ENCODE data around the gene CACNG8. TPM values are rescaled to one million over a fixed set of nuclear protein-coding genes. Genes with fewer than 3 reads are reported as not detected.
A peak's percentile ranks its signal among the peaks of the same experiment; 100 is the strongest.

CACNG8 gene
- total RNA-seq, 1 experiment from 2014 or later = 0.72 TPM

DNA sequence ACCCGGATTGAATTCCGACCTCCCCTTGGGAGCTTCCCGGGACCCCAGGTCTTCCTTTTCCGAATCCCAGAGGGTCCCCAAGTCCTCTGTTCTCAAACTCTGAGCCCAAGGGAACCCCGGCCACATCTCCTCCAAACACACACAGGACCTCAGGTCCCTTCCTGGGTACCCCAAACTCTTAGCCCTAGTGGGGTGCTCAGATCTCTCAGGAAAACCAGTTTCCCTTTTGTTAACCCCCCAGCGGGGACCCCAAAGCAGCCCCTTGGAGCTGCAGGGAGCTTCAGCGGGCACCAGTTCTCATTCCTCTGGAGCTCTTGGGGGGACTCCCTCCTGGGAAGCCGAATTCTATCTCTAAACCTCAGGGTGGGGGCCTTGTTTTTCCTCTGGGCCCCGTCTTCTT, 29.5 kb downstream of the CACNG8 start:
- DNase-seq (ENCODE audit: low spot score) = no peak

DNA sequence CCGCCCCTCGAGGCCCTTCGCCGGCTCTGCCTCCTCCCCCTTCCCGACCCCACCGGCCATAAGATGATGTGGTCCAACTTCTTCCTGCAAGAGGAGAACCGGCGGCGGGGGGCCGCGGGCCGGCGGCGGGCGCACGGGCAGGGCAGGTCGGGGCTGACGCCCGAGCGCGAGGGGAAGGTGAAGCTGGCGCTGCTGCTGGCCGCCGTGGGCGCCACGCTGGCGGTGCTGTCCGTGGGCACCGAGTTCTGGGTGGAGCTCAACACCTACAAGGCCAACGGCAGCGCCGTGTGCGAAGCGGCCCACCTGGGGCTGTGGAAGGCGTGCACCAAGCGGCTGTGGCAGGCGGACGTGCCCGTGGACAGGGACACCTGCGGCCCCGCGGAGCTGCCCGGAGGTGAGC, 30.1 kb downstream of the CACNG8 start:
- no peak for DNase-seq (ENCODE audit: low spot score)

- no peak for DNase-seq (ENCODE audit: low spot score)
Measured at GRCh38 chr19:53993448-53993847, 30.7 kb downstream of the CACNG8 start.

DNA sequence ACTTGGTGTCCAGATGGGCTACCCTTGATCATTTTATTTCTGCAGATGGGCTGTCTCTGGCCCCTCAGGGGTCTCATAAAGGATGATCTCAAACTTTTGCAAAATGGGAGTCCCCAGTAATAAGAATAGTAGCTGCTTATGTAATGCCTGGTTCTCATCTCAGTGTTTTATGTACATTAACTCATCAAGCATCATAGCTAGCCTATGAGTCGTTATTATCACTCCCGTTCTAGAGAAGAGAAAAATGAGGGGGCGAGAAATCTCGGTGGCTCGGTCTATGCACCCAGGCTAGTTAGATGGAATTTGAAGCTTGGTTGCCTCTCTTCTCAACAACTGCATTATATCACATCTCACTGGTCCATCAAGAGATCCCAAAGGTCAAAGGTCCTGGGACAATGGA, 32.1 kb downstream of the CACNG8 start:
- no peak for DNase-seq (ENCODE audit: low spot score)

DNA sequence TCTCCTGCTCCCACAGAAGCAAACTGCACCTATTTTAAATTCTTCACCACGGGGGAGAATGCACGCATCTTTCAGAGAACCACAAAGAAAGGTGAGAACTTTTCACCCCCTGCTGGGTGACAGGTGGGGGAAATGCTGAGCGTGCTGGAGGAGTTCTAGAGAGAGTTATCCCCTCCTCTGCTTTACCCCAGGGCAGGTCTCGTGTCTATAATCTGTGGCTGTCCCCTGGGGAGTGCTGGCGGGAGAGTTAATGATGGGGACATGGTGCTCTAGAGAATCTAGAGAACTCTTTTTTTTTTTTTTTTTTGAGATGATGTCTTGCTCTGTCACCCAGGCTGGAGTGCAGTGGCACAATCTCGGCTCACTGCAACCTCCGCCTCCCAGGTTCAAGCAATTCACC, 35.5 kb downstream of the CACNG8 start:
- DNase-seq (ENCODE audit: low spot score) = no peak

DNA sequence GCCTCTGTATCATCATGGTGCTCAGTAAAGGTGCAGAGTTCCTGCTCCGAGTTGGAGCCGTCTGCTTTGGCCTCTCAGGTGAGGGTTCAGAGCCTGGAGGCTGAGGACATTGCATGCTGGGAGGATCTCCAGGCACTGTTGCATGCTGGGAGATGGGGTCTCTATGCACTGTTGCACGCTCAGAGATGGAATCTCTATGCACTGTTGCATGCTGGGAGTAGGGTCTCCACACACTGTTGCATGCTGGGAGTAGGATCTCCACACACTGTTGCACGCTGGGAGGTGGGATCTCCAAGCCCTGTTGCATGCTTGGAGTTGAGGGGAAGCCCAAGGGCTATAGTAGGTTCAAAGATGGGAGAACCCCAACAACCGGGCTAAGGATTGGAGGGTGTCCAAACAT, 37.0 kb downstream of the CACNG8 start:
- no peak for DNase-seq (ENCODE audit: low spot score)

DNA sequence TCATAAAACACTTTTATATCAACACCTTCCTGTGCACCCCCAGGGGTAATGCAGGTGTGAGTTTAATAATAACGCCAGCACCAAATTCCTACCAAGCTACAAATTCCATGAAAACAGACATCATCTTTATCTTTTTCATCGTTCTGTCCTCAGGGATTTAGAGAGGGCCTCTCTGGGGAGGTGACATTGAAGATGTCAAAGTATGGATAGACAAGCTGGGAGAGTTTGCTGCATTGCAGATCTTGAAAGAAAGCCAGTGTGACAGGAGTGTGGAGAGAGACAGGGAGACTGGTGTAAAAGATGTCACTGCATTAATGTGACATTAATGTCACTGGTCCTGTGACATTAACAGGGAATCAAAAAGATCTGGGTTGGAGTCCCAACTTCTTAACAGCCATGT, 38.8 kb downstream of the CACNG8 start:
- DNase-seq (ENCODE audit: low spot score) = no peak

DNA sequence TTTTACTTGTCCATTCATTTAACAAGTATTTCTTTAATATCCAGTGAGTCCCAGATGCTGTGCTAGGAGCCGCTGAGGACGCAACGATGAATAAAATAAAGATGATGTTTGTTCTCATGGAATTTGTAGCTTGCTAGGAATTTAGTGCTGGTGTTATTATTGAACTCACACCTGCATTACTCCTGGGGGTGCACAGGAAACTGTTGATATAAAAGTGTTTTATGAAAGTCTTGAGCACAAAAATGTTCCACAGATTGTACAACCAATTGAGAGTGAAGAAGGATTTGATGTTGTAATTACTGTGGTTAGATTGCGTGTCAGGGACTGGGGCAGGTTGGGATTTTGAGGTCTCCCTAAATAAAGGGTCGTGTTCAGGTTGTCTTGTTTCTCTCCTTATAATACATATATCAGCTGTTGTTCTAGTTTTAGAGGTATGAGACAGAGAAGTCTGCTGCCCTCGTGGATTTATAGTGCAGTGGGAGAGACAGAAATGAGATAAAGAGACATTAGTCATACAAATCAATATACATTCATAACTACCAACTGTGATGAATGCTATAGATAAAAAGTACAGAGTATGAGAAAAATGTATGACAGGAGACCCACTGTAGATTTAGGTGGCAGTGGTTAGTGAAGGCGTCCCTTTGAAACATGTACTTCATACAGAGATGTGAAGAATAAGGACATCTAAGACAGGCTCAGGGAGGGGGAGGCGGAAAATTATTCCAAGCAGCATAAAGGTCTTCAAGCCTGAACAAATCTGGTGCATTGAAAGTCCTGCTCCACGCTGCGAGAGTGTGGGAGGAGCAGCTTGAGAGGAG, 40.0 kb downstream of the CACNG8 start:
- DNase-seq (ENCODE audit: low spot score) = peak; percentile 52

GRCh38 chr19:54009440-54009839, 46.7 kb downstream of the CACNG8 start:
- DNase-seq (ENCODE audit: low spot score) = no peak

DNA sequence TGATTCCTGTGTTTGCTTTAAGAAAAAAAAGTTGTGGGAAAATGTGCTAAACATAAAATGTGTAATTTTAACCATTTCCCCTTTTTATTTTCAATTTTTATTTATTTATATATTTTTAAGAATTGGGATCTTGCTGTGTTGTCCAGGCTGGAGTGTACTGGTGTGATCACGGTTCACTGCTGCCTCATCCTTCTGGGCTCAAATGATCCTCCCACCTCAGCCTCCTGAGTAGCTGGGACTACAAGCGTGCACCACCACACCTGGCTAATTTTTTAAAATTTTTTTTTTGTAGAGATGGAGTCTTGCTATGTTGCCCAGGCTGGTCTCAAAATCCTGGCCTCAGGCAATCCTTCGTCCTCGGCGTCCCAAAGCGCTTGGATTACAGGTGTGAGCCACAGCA, 47.7 kb downstream of the CACNG8 start:
- no peak for DNase-seq (ENCODE audit: low spot score)

- DNase-seq (ENCODE audit: low spot score) = no peak
Measured at GRCh38 chr19:54011507-54012211, 48.9 kb downstream of the CACNG8 start.

DNA sequence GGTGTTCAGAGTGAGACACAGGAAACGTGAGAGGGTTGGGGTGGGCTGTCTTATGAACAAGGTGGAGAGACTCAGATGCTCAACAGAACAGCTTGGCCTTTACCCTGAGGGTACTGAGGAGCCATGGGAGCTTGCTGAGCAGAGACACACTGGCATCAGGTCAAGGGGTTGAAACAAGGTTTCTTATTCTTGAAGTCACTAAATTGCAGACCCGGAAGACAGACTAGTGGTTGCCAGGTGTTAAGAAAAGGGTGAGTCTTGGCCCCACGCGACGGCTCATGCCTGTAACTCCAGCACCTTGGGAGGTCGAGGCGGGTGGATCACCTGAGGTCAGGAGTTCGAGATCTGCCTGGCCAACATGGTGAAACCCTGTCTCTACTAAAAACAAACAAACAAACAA, 51.1 kb downstream of the CACNG8 start:
- DNase-seq (ENCODE audit: low spot score) = no peak

- no peak for DNase-seq (ENCODE audit: low spot score)
Measured at GRCh38 chr19:54014920-54015560, 52.3 kb downstream of the CACNG8 start.

DNA sequence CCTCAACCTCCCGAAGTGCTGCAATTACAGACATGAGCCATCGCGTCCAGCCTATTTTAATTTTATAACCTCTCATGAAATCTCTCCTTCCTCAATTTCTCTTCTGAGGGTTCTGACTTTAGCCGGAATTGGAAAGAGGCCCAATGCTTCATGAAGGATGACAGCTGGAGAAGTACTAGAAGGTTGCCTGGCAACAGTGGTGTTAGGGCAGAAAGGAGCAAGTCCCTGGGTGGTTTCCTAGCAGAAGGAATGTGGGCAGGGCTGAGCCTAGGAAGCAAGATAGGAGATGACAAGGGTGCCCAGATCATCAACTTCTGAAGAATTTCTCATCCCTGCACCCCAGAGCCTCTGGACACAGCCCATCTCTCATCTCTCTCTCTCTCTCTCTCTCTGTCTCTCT, 54.5 kb downstream of the CACNG8 start:
- peak; percentile 92 for DNase-seq (ENCODE audit: low spot score)

DNA sequence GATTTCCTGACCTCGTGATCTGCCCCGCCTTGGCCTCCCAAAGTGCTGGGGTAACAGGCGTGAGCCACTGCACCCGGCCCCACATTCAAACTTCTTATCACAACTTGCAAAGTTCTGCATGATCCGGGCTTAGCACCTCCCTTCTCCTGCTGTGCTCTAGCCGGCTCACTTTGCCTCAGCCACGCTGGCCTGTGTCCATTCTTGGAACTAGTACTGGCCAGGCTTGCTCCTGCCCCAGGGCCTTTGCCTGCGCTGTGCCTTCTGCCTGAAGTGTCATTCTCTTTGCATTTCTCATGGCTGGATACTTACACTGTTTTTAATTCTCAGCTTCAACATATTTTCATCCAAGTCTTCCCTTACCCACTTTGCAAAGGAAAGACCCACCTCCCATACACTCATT, 58.6 kb downstream of the CACNG8 start:
- DNase-seq (ENCODE audit: low spot score) = no peak

- DNase-seq (ENCODE audit: low spot score) = no peak
Measured at GRCh38 chr19:54021932-54022331, 59.2 kb downstream of the CACNG8 start.

GRCh38 chr19:54023191-54023590, 60.5 kb downstream of the CACNG8 start:
- DNase-seq (ENCODE audit: low spot score) = no peak

DNA sequence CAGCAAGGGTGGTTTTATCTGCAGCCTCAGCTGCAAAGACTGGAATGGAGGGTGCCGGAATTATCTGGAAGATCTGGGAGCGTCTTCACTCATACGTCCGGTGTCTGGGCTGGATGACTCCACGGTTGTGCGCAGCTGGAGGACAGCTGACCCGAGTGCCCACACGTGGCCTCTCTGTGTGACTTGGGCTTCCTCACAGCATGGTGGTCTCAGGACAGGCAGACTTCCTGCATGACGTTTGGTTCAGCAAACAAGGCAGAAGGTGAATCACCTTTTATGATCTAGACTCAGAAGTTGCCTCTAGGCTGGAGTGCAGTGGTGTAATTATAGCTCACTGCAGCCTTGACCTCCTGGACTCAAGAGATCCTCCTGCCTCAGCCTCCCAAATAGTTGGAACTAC, 61.9 kb downstream of the CACNG8 start:
- DNase-seq (ENCODE audit: low spot score) = no peak

GRCh38 chr19:54026656-54027055, 63.9 kb downstream of the CACNG8 start:
- DNase-seq (ENCODE audit: low spot score) = no peak

DNA sequence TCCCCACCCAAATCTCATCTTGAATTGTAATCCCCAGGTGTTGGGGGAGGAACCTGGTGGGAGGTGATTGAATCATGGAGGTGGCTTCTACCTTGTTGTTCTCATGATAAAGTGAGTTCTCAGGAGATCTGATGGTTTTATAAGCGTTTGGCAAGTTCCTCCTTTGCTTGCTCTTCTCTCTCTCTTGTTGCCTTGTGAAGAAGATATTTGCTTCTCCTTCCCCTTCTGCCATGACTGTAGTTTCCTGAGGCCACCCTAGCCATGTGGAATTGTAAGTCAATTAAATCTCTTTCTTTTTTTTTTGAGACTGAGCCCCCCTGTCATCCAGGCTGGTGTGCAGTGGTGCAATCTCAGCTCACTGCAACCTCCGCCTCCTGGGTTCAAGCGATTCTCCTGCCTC, 66.6 kb downstream of the CACNG8 start:
- no peak for DNase-seq (ENCODE audit: low spot score)

GRCh38 chr19:54029930-54030490, 67.3 kb downstream of the CACNG8 start:
- DNase-seq (ENCODE audit: low spot score) = peak; percentile 90

GRCh38 chr19:54030895-54031586, 68.3 kb downstream of the CACNG8 start:
- DNase-seq (ENCODE audit: low spot score) = peak; percentile 59

Measured in A172 (cell line).